Spinal cord (tissue), 10 donors: ENCODE data around the gene GON7. TPM values are rescaled to one million over a fixed set of nuclear protein-coding genes. Genes with fewer than 3 reads are reported as not detected.
"Not testable (repeated sequence)": the region's sequence is repeated elsewhere in the genome, so short reads cannot be mapped to it uniquely, and the experiment has no call there.

Source experiments
- DNase-seq, 6 donors: peaks; one replicate each; pipeline versions ENCODE4 v3.0.0 to v3.0.0-alpha.2; 2013 to 2015; ENCODE audit warnings: low spot score in 6 of 6, low read depth in 4 of 6
- H3K27ac ChIP-seq: one replicate; pipeline ENCODE4 v1.5.1; 2013; ENCODE audit warnings: low read depth, low read length, control low read depth
- H3K27me3 ChIP-seq: one replicate; pipeline ENCODE4 v1.6.1; 2013; ENCODE audit warnings: low read length; ENCODE audit not compliant: control insufficient read depth, insufficient read depth
- H3K36me3 ChIP-seq: one replicate; pipeline ENCODE4 v1.6.1; 2013; ENCODE audit warnings: low read length; ENCODE audit not compliant: control insufficient read depth, insufficient read depth
- H3K4me1 ChIP-seq: one replicate; pipeline ENCODE4 v1.6.1; 2013; ENCODE audit warnings: low read length; ENCODE audit not compliant: control insufficient read depth, insufficient read depth
- H3K4me3 ChIP-seq: one replicate; pipeline ENCODE4 v1.5.1; 2013; ENCODE audit warnings: low read depth, low read length, control low read depth
- H3K9me3 ChIP-seq: one replicate; pipeline ENCODE4 v1.6.1; 2013; ENCODE audit warnings: low read length; ENCODE audit not compliant: control insufficient read depth, insufficient read depth
- WGBS: methylation state at CpG from one replicate; pipeline ENCODE4 v1.1.5; 2013; ENCODE audit warnings: missing lambda C conversion rate; ENCODE audit not compliant: insufficient coverage; 5-methylcytosine and 5-hydroxymethylcytosine counted together
- long read RNA-seq, 4 donors: transcript quantifications; one replicate each; lab custom pipeline, GENCODE V29; 2026
- polyA plus RNA-seq, 2 donors: library from polyadenylated mRNA; unstranded; fragments of 120-200 nt; gene quantifications; one replicate each; pipeline ENCODE4 v1.2.1, GENCODE V29; 2013; ENCODE audit not compliant: insufficient read length in 2 of 2
- total RNA-seq, 2 donors: library from RNA; depleted of rRNA in 1 of 2; stranded (reverse); fragments of 120-200 nt in 1 of 2; fragments of >200 nt in 1 of 2; gene quantifications; one replicate each; pipeline versions ENCODE4 v1.2.3 to v1.2.4, GENCODE V29; 2013 to 2014
- donor health status: healthy.

Gene GON7, protein sequence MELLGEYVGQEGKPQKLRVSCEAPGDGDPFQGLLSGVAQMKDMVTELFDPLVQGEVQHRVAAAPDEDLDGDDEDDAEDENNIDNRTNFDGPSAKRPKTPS
- total RNA-seq (10 to 100 TPM; 13.6 to 22.0 TPM), polyA plus RNA-seq (10 to 100 TPM; 16.7 to 16.8 TPM)
- long read RNA-seq, donor 1, transcript GON7-201 (2 exons, 1,154 nt) = major isoform, 19 of 20 reads
- long read RNA-seq, donor 1, partial matches to known transcripts = 0 of 20 reads
- long read RNA-seq, donor 1, other reads (novel, unspliced or antisense) = 0 of 20 reads
- long read RNA-seq, donor 2, transcript GON7-201 (2 exons, 1,154 nt) = major isoform, 10 of 10 reads
- long read RNA-seq, donor 2, partial matches to known transcripts = 0 of 10 reads
- long read RNA-seq, donor 2, other reads (novel, unspliced or antisense) = 0 of 10 reads
- long read RNA-seq, donor 3, transcript GON7-201 (2 exons, 1,154 nt) = major isoform, 6 of 6 reads
- long read RNA-seq, donor 3, partial matches to known transcripts = 0 of 6 reads
- long read RNA-seq, donor 3, other reads (novel, unspliced or antisense) = 0 of 6 reads
- long read RNA-seq, donor 4, transcript GON7-201 (2 exons, 1,154 nt) = major isoform, 26 of 53 reads
- long read RNA-seq, donor 4, partial matches to known transcripts = 13 of 53 reads
- long read RNA-seq, donor 4, other reads (novel, unspliced or antisense) = 14 of 53 reads

DNA sequence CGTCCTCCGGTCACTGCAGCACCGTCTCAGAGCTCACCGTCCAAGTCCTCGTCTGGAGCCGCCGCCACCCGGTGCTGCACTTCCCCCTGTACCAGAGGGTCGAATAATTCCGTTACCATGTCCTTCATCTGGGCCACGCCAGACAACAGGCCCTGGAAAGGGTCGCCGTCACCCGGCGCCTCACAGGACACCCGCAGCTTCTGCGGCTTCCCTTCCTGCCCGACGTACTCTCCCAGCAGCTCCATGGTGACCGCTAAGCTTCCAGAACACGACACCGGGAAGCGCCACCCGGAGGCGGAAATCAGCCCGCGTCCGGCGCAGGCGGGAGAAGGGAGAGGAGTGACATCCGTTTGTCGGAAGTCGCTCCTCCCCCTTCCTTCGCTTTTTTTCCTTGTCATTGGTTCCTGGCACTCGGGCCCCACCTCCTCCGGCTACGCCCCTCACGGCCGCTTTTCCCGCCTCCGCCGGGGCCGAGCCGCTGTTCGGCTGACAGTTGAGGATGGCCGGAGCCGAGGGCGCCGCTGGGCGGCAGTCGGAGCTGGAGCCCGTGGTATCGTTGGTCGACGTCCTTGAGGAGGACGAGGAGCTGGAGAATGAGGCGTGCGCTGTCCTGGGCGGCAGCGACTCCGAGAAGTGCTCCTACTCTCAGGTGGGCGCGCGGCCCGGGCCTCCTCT is at the start of gene GON7, which contains the start of gene UBR7:
GON7 (minus strand) TSS at position 273 of the 675 bp plus-strand sequence; CDS start at position 245, 28 bp downstream.
UBR7 (plus strand) TSS at position 464 of the 675 bp plus-strand sequence; CDS start at position 500, 36 bp downstream.
- Histone ChIP-seq H3K4me1 (peaks cover 13% of the 10 kb centered on the region), H3K27me3 (no peaks in the 10 kb centered on the region), H3K27ac (peak within 1 kb of the TSS; percentile 86), H3K36me3 (peaks cover 11% of the 10 kb centered on the region), H3K9me3 (no peaks in the 10 kb centered on the region), H3K4me3 (peak within 1 kb of the TSS; percentile 82)
- WGBS = 0% methylated on average over 60 of the region's 65 CpGs
- peak; percentile 87 to 99 (median 94) for DNase-seq

DNA sequence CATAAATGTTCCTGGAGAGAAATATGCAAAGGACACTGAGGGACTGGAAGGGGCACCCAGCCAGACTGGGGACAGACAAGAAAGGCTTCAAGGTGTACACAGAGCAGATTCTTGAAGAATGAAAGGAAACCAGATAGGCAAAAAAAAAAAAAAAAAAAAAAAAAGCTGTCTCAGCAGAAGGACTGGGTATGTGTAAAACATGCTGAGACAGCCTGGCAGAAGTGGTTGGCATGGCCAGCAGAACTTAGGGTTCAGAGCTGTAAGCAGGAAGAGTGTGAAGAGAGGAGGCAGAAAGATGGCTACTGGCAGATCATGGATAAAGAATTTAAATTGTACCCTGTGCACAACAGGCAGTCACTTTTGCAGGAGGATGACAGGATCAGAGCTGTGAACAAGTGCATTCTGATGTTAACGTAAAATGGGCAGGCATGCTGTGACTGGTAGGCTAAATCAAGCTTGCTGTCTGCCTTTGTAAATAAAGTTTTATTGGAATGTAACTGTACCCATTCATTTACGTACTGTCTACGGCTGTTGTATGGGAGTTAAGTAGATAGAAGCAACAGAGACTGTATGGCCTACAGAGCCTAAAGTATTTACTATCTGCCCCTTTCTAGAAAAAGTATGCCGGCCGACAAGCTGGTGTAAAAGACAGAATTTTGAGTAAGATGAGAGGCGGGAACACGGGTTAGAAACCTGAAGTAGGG is 42.4 kb upstream of the GON7 start:
- peaks cover 30% of the 10 kb centered on the region for H3K36me3 ChIP-seq
- H3K4me1 ChIP-seq = no peaks in the 10 kb centered on the region
- H3K27ac ChIP-seq = no peak overlapping the region
- no peak overlapping the region for H3K4me3 ChIP-seq
- WGBS = 95% methylated on average over 7 of the region's 7 CpGs
- no peak for DNase-seq
- no peaks in the 10 kb centered on the region for H3K27me3 ChIP-seq
- no peaks in the 10 kb centered on the region for H3K9me3 ChIP-seq

DNA sequence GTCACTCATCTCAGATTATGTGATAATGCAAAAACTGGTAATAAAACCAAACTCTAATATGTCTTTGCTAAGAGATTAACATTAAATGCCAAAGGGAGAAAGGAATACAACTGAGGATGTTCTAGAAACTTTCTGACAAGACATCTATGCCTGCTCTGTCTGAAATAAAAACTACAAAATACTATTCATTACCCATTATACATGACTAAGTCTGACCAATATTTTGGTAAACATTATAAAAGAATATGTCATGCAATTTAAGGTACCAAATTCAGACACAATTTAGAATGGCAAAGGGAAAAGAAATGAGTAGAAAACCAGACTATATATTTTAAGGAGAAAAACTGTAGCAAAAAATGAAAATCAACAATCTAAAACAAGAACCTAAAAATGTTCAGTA is 39.7 kb upstream of the GON7 start:
- Histone ChIP-seq H3K4me1 (no peaks in the 10 kb centered on the region), H3K4me3 (no peak overlapping the region), H3K36me3 (peaks cover 40% of the 10 kb centered on the region), H3K27me3 (no peaks in the 10 kb centered on the region), H3K27ac (no peak overlapping the region), H3K9me3 (no peaks in the 10 kb centered on the region)
- DNase-seq = no peak

DNA sequence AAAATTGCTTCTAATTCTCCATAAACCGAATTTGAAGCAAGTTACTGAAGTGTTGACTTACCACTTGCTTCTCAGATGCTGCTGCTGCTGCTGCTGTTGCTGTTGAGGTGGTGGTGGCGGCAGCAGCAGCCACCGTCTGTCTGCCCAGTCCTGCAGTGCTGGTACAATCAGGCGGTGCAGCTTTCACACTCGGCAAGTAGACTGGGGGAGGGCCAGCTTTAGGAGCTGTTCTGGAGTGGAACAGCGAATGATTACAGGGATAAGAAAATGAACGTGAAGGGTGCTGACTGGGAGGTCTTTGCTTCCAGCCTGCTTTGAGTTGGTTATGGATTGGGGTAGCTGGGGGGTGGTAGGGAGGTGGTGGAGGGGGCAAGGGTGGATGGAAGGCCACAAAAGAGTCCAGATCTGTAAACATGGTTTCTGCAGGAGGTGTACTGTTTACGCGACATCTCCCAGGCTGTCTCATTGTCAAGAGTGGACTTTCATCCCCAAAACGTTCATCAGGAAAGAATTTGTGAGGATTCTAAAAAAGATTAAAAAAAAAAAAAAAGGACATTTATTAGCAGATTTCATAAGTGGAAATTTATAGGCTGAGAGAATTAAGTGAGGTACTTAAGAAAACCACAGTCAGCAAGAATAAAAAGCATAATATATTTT is 39.0 kb upstream of the GON7 start:
- WGBS = 96% methylated on average over 9 of the region's 10 CpGs
- no peaks in the 10 kb centered on the region for H3K4me1 ChIP-seq
- H3K36me3 ChIP-seq = peaks cover 47% of the 10 kb centered on the region
- no peak overlapping the region for H3K27ac ChIP-seq
- no peaks in the 10 kb centered on the region for H3K27me3 ChIP-seq
- no peaks in the 10 kb centered on the region for H3K9me3 ChIP-seq
- H3K4me3 ChIP-seq = no peak overlapping the region
- no peak for DNase-seq

DNA sequence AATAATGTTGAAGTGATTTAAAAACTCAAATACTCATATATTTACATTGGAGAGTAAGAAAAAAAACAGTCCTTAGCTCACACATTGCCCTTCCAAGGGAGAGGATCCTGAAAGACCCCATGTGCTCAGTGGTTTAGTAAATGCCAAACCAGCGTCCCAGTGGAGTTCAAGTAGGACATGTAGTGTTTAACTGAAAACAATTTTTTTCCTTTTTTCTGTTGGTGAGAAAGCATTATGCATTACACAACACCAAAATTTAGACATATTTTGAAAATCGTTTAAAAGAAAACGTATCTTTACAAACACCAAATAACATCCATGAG is 33.8 kb upstream of the GON7 start:
- H3K36me3 ChIP-seq = peaks cover 33% of the 10 kb centered on the region
- no peak overlapping the region for H3K27ac ChIP-seq
- H3K9me3 ChIP-seq = no peaks in the 10 kb centered on the region
- no peak overlapping the region for H3K4me3 ChIP-seq
- no peaks in the 10 kb centered on the region for H3K27me3 ChIP-seq
- DNase-seq = no peak
- WGBS = 78% methylated on average over 2 of the region's 3 CpGs
- no peaks in the 10 kb centered on the region for H3K4me1 ChIP-seq

DNA sequence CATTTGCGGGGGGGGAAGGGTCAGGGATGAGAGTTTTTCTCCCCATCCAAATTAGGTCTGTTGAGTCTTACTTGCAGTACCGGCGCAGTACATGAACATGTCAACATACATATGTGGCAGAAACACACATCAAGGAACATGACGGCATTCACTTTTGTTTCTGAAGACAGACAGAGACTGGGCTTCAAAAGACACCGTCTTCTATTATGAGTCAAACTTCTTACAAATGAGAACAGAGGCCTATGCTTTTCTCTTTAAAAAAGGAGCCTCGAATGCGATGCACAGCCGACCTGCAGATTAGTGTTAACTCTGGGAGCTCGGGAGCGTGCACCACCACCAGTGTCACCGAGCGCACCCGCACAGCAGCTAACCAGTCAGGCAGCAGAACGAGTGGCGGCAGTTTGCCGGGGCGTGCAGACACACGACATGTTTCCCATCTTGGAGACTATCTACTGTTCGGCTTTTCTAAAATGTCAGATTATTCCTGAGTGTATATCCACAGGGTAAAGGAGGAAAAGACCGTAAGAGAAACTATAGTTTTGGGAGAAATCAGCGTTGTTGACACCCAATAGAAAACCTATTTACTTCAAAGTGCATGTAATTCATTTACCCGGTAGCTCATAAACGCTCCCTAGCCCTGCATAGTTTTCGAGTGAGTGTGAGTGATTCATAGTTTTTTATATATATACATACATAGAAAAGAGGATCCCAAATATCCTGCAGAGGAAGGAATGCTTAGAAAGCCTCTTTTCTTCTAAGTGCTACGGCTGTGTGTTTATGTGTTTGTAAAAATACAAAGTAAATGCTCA is 33.2 kb upstream of the GON7 start:
- Histone ChIP-seq H3K36me3 (peaks cover 29% of the 10 kb centered on the region), H3K27me3 (no peaks in the 10 kb centered on the region), H3K4me1 (no peaks in the 10 kb centered on the region), H3K9me3 (no peaks in the 10 kb centered on the region), H3K27ac (no peak overlapping the region), H3K4me3 (no peak overlapping the region)
- no peak for DNase-seq
- WGBS = 88% methylated on average over 14 of the region's 25 CpGs

DNA sequence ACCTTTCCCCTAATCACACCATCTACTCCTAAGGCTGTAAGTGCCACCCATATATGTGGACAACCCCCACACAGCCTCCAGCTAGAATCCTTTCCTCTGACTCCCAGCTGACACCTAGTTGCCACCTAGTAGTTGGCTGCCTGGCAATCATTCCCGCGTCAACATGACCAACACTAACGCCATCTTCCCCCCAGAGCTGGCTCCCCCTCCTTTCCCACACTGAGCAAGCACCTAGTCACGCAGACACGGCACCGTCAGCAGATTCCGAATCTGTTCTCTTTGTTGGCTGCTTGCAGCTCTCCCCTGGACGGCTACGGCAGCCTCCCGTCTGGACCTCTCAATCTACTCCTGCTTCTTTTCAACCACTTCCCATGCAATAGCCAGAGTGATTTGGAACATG is 27.9 kb upstream of the GON7 start:
- Histone ChIP-seq H3K4me1 (peaks cover 18% of the 10 kb centered on the region), H3K9me3 (no peaks in the 10 kb centered on the region), H3K4me3 (no peak overlapping the region), H3K27ac (no peak overlapping the region), H3K36me3 (peaks cover 4% of the 10 kb centered on the region), H3K27me3 (peaks cover 2% of the 10 kb centered on the region)
- 59% methylated on average over 10 of the region's 10 CpGs for WGBS
- no peak for DNase-seq

DNA sequence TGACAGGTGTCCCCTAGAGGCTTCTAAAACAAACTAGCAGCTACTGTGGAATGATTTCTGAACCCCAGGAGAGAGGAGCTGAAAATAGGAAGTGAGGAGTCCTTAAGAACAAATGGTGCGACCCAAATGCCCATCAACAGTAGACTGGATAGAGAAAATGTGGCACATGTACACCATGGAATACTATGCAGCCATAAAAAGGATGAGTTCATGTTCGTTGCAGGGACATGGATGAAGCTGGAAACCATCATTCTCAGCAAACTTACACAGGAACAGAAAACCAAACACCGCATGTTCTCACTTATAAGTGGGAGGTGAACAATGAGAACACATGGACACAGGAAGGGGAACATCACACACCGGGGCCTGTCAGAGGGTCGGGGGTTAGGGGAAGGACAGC is 26.2 kb upstream of the GON7 start:
- H3K27me3 ChIP-seq, H3K9me3 ChIP-seq, H3K4me3 ChIP-seq, DNase-seq, H3K36me3 ChIP-seq, H3K27ac ChIP-seq: not testable (repeated sequence)
- H3K4me1 ChIP-seq = peaks cover 18% of the 10 kb centered on the region
- 81% methylated on average over 3 of the region's 5 CpGs for WGBS
